Kidney (tissue), 14 donors: ENCODE measurements around the gene APOL1. TPM values are rescaled to one million over a fixed set of nuclear protein-coding genes. Genes with fewer than 3 reads are reported as not detected.

Experiments
- DNase-seq, 5 donors: peaks; one replicate each; pipeline ENCODE4 v3.0.0-alpha.2; 2013 to 2020
- FAIRE-seq: peaks from 2 replicates; lab custom pipeline; 2012; peaks lifted over from hg19 to GRCh38; lab: Jason Lieb, UNC
- H3K27ac ChIP-seq, 2 donors: one replicate each; pipeline ENCODE4 v1.7.0; 2013; ENCODE audit warnings: low read depth in 2 of 2, low read length in 2 of 2, inconsistent platforms in 1 of 2
- H3K27me3 ChIP-seq: one replicate; pipeline ENCODE4 v1.7.1; 2013; ENCODE audit warnings: low read length, inconsistent platforms; ENCODE audit not compliant: control insufficient read depth, insufficient read depth
- H3K36me3 ChIP-seq, 3 donors: one replicate each; pipeline versions ENCODE4 v1.7.0 to v1.7.1; 2013; ENCODE audit warnings: low read length in 3 of 3, control low read depth in 1 of 3, inconsistent platforms in 1 of 3; ENCODE audit not compliant: insufficient read depth in 3 of 3, control insufficient read depth in 2 of 3
- H3K4me1 ChIP-seq, 3 donors: one replicate each; pipeline versions ENCODE4 v1.7.0 to v1.7.1; 2013; ENCODE audit warnings: low read length in 3 of 3, inconsistent platforms in 1 of 3, low read depth in 1 of 3; ENCODE audit not compliant: control insufficient read depth in 2 of 3, insufficient read depth in 2 of 3
- H3K4me3 ChIP-seq, 3 donors: one replicate each; pipeline versions ENCODE4 v1.7.0 to v1.8.1; 2013; ENCODE audit warnings: low read length in 3 of 3, control low read depth in 1 of 3, inconsistent platforms in 1 of 3
- H3K9ac ChIP-seq, 3 donors: one replicate each; pipeline versions ENCODE4 v1.7.0 to v1.7.1; 2013; ENCODE audit warnings: low read length in 3 of 3, control low read depth in 1 of 3, inconsistent platforms in 1 of 3
- H3K9me3 ChIP-seq, 3 donors: one replicate each; pipeline versions ENCODE4 v1.7.0 to v1.7.1; 2013; ENCODE audit warnings: low read length in 3 of 3, control low read depth in 1 of 3, inconsistent platforms in 1 of 3; ENCODE audit not compliant: control insufficient read depth in 2 of 3, insufficient read depth in 1 of 3
- intact Hi-C: fragments of 100-400 bp; cut with DNase I; formaldehyde crosslinking; loops from one replicate; pipeline ENCODE4 v1.11.1; 2022
- polyA plus RNA-seq: library from polyadenylated mRNA; stranded (reverse); fragments of 350-450 nt; fragmentation: Illumina TruSeq; extraction: RNeasy Lipid Tissue Mini Kit (QIAGEN cat#74804); gene quantifications from one replicate; pipeline ENCODE4 v1.2.3, GENCODE V29; 2014; ENCODE audit warnings: low read depth, low replicate concordance; ENCODE audit not compliant: insufficient read depth
- total RNA-seq: library from RNA; stranded (reverse); fragmentation: NEBNext Ultra II Directional; extraction: Animal tissue kit (Norgen Biotek cat#: 25700); gene quantifications from one replicate; pipeline ENCODE4 v1.2.1, GENCODE V29; 2021
- TF ChIP-seq, protein P1 (sequence below): IDR thresholded peaks from 3 replicates; pipeline ENCODE4 v1.5.1; 2012; ENCODE audit warnings: mild to moderate bottlenecking, moderate library complexity, borderline replicate concordance; ENCODE audit not compliant: insufficient read depth; ENCODE audit errors: extremely low read depth
- donor health status: control.
- donor health status: control.
- donor health status: control.
- donor health status: control.
- donor health status: control.
- donor health status: DM: yes; HTN: yes; CAD: no.
- donor health status: Normal renal cell carcinoma (clear cell type).

APOL1 gene
- total and polyA plus RNA-seq, 2 donors from 2014 or later, result 51.8 to 160 TPM

DNA sequence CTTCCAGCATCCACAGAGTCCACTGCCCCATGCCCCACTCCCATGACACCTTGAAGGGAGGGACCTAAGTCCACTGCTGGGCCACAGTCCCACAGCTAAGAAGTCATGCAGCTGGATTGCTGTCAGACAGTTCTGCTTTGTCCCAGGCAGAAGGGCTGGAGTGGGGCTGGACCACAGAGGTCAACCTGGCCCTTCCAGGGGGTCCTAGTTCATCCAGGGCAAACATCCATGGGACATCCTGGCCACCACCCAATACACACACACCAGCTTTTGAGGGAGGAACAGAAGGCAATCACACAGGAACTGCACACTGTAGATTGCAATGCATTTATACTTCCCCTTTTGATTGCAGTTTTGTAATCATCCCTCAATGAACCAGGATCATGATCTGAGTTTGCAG, 40.0 kb upstream of the APOL1 start:
- H3K4me3 ChIP-seq, result no peak overlapping the region
- no peaks in the 10 kb centered on the region for H3K36me3 ChIP-seq
- no peak overlapping the region for H3K9ac ChIP-seq
- FAIRE-seq, result no peak
- H3K9me3 ChIP-seq, result no peaks in the 10 kb centered on the region
- H3K27me3 ChIP-seq, result no peaks in the 10 kb centered on the region
- intact Hi-C loops, result no loop called here
- peaks cover 0 to 24% (median 18%) of the 10 kb centered on the region in 3 donors for H3K4me1 ChIP-seq
- TF ChIP-seq, protein P1, sequence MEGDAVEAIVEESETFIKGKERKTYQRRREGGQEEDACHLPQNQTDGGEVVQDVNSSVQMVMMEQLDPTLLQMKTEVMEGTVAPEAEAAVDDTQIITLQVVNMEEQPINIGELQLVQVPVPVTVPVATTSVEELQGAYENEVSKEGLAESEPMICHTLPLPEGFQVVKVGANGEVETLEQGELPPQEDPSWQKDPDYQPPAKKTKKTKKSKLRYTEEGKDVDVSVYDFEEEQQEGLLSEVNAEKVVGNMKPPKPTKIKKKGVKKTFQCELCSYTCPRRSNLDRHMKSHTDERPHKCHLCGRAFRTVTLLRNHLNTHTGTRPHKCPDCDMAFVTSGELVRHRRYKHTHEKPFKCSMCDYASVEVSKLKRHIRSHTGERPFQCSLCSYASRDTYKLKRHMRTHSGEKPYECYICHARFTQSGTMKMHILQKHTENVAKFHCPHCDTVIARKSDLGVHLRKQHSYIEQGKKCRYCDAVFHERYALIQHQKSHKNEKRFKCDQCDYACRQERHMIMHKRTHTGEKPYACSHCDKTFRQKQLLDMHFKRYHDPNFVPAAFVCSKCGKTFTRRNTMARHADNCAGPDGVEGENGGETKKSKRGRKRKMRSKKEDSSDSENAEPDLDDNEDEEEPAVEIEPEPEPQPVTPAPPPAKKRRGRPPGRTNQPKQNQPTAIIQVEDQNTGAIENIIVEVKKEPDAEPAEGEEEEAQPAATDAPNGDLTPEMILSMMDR, result no peak
- H3K27ac ChIP-seq, result no peak overlapping the region
- DNase-seq, result peak in 1 of 5 donors; percentile 19

DNA sequence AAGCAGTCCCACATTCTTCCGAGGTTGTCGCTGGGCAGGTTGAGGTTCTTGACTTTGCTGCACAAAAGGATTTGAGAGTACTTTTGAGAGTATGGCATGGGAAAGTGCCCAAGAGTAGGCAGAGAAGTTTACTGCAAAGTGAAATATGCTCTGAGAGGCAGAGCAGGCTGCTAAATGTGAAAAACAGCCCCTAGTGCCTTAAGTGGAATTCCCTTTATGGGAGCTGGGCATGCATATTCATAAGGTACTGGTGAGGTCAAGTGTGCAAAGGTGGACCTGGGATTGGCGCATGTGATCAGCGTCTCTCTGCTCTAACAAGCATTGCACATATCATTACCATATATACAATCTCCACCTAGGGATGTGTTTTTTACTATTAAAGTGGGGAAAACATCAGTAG, 39.3 kb upstream of the APOL1 start:
- FAIRE-seq (no peak), DNase-seq (peak in 4 of 5 donors; percentile 34 to 65 (median 51))
- Histone ChIP-seq H3K9ac (no peak overlapping the region), H3K27ac (no peak overlapping the region), H3K4me1 (peaks cover 0 to 24% (median 14%) of the 10 kb centered on the region in 3 donors), H3K4me3 (no peak overlapping the region), H3K36me3 (no peaks in the 10 kb centered on the region), H3K27me3 (no peaks in the 10 kb centered on the region), H3K9me3 (no peaks in the 10 kb centered on the region)
- TF ChIP-seq, protein P1, result no peak
- intact Hi-C loops, result no loop called here

DNA sequence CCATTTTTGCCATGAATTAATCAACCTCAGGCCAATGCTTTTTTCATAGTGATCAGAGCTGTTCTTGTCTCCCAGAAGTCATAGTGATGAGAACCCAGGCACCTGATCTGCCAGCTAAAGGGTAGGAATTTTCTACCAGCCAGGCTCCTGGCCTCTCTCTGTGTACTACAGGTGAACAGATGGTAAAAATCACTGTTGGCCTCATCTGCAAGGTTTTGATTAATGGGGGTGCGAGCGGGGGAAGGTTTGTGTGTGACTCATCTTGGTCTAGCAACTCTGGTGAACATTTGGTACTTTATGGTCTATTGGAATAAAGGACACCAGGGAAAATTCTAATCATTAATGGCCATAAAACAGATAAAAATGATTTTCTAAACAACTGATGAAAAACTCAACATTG, 37.0 kb upstream of the APOL1 start:
- intact Hi-C loops, result no loop called here

More for the DNA sequence above, 37.0 kb upstream of the APOL1 start:
- Histone ChIP-seq H3K27ac (no peak overlapping the region), H3K9ac (no peak overlapping the region), H3K27me3 (no peaks in the 10 kb centered on the region), H3K4me1 (peaks cover 0 to 17% (median 15%) of the 10 kb centered on the region in 3 donors), H3K4me3 (no peak overlapping the region), H3K36me3 (no peaks in the 10 kb centered on the region), H3K9me3 (no peaks in the 10 kb centered on the region)
- DNase-seq (peak in 1 of 5 donors; percentile 12), FAIRE-seq (no peak)
- TF ChIP-seq, protein P1, result no peak
